HL-60 (cell line): ENCODE results near the gene TTL.

Source experiments
- CTCF ChIP-seq: IDR thresholded peaks from one replicate; pipeline ENCODE4 v1.5.1; 2011; ENCODE audit warnings: low read length, control low read depth, inconsistent platforms; ENCODE audit not compliant: insufficient read depth
- POLR2AphosphoS5 ChIP-seq: IDR thresholded peaks from 2 replicates; pipeline ENCODE4 v1.6.1; 2012; ENCODE audit warnings: low read depth
- REST ChIP-seq: IDR thresholded peaks from 2 replicates; pipeline ENCODE4 v1.6.1; 2012; ENCODE audit warnings: low read depth; ENCODE audit not compliant: insufficient replicate concordance

- TF ChIP-seq CTCF: no peak
- TF ChIP-seq REST: no peak
- no peak for TF ChIP-seq POLR2AphosphoS5
These were observed 98.1 kb downstream of the TTL start for GRCh38 chr2:112580084-112580483.
